Nephron progenitor cell (in vitro differentiated cells): Measurements from ENCODE around the gene CAMTA2.

Experiments used
- DNase-seq: peaks from one replicate; pipeline ENCODE4 v3.0.0; 2021
- H3K27ac Mint-ChIP-seq: 2 replicates; pipeline ENCODE4 v1.8.0; 2021; ENCODE audit warnings: mild to moderate bottlenecking, moderate library complexity, mixed read lengths
- H3K27me3 Mint-ChIP-seq: 2 replicates; pipeline ENCODE4 v1.8.0; 2021; ENCODE audit warnings: mild to moderate bottlenecking, low read depth, mixed read lengths; ENCODE audit not compliant: poor library complexity
- H3K36me3 Mint-ChIP-seq: 2 replicates; pipeline ENCODE4 v1.8.0; 2021; ENCODE audit warnings: low read depth, mixed read lengths
- H3K4me1 Mint-ChIP-seq: 2 replicates; pipeline ENCODE4 v1.8.0; 2021; ENCODE audit warnings: mixed read lengths
- H3K4me3 Mint-ChIP-seq: 2 replicates; pipeline ENCODE4 v1.8.0; 2021; ENCODE audit warnings: mild to moderate bottlenecking, moderate library complexity, mixed read lengths
- H3K9me3 Mint-ChIP-seq: 2 replicates; pipeline ENCODE4 v1.8.0; 2021; ENCODE audit warnings: mild to moderate bottlenecking, moderate library complexity, mixed read lengths
- CTCF ChIP-seq: fragments of 200-600 bp; sonication (generic); IDR thresholded peaks from 2 replicates; pipeline ENCODE4 v1.5.0; 2021; ENCODE audit warnings: antibody characterized with exemption

The CAMTA2 gene

DNA sequence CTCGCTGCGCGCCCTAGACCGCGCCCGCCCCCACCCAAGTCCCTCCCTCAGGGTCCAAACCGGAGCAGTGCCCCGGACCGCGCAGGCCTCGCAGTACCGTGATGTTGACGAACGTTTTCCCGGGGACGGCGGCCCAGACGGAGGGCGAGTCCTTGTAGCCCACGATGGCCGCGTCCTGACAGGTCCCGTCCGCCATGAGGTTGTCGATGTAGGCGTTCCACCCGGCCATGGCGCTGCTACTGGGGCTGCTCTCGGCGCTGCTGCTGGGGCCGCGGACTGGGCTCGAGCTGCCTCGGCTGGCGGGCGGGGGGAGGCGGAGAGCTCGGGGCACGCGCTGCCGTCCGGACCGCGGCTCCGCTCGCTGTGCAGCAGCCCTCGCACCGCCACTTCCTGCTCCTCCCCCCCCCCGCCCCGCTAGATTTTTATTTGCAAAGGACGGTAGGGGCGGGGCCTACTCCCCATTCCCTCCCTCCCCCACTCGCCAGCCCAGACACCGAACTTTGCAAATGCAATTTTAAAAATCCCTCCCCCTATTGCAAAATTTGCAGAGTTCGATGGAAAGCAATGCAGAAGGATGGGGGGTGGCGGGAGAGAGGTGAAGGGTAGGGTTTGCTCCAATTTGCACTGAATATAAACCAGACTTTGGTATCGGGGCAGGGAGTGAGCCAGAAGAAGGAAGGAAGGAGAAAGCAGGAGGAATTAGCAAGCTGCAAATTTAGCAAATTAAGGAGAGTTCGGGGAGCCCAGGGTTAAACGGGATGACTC is 39.1 kb downstream of the CAMTA2 start, which contains the start of gene PFN1:
Gene PFN1, minus strand, starts transcription at position 365 of the 765 bp plus-strand sequence. Its CDS starts 136 bp downstream, at position 229.
- Mint-ChIP-seq H3K4me3 (peak within 1 kb of the TSS; percentile 99), H3K27me3 (peaks cover 3% of the 10 kb centered on the region), H3K4me1 (peaks cover 53% of the 10 kb centered on the region), H3K27ac (peak within 1 kb of the TSS; percentile 99), H3K36me3 (peaks cover 15% of the 10 kb centered on the region), H3K9me3 (no peaks in the 10 kb centered on the region)
- peak; percentile 82 for DNase-seq
- no peak for TF ChIP-seq CTCF

DNA sequence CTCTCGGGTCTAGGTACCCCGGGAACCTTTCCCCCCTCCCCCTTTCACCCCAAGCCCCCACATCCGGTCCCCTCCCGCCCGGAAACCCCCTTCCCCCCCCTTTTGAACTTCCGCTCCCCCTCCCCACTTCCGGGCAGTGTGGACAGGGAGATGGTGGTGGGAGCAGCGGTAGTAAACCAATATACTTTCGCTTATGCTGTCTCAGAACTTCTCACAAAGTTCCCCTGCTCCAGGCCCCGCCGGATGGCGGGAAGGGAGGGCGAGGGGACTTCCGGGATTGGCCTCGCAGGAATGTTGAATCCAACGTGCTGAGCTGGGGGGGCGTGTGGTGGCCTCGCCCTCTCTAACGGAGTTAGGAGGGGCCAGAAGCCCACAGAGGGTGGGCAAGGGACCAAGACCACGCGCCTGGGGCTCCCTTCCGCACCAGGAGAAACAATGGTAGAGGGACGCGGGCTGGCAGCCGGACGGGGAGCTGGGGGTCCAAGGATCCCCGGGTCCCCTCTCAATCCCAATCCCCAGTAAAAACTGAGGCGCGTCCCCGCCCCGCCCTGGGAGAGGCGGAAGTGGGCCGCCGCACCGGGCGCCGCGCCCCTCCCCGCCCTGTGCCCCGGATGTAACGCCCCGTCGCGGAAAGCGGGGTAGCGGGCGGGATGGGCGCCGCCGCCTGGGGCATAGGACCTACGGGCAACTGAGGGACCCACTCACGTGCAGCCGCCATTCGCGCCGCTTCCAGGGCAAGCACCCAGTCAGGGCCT is 39.9 kb downstream of the CAMTA2 start:
- H3K27ac Mint-ChIP-seq, result peak overlapping the region; percentile 95
- peaks cover 22% of the 10 kb centered on the region for H3K36me3 Mint-ChIP-seq
- peak; percentile 58 for DNase-seq
- no peak for TF ChIP-seq CTCF
- H3K27me3 Mint-ChIP-seq, result peaks cover 3% of the 10 kb centered on the region
- peak overlapping the region; percentile 99 for H3K4me3 Mint-ChIP-seq
- H3K9me3 Mint-ChIP-seq, result no peaks in the 10 kb centered on the region
- peaks cover 45% of the 10 kb centered on the region for H3K4me1 Mint-ChIP-seq

DNA sequence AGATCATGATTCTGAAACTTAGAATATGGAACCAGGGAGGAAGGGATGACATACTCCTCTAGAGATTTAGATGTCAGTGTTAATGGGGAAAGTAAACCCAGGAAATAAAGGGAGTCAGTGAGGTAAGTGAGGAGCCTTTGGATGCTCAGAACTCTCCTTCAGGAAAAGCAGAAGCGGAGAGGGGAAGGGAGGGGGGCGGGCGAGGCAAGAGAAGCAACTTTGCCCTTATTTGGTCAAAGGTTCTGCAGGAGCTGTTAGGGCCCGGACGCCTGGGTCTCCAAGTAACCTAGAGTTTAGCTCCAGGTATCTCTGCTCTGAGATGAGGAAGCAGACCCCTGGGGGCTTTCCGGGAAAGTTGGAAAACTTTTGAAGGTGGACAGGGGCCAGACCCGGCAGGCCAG is 40.5 kb downstream of the CAMTA2 start:
- TF ChIP-seq CTCF, result no peak
- no peak for DNase-seq
- Mint-ChIP-seq H3K27ac (peak overlapping the region; percentile 93), H3K4me3 (peak overlapping the region; percentile 99), H3K27me3 (peaks cover 2% of the 10 kb centered on the region), H3K4me1 (peaks cover 47% of the 10 kb centered on the region), H3K9me3 (no peaks in the 10 kb centered on the region), H3K36me3 (peaks cover 27% of the 10 kb centered on the region)

DNA sequence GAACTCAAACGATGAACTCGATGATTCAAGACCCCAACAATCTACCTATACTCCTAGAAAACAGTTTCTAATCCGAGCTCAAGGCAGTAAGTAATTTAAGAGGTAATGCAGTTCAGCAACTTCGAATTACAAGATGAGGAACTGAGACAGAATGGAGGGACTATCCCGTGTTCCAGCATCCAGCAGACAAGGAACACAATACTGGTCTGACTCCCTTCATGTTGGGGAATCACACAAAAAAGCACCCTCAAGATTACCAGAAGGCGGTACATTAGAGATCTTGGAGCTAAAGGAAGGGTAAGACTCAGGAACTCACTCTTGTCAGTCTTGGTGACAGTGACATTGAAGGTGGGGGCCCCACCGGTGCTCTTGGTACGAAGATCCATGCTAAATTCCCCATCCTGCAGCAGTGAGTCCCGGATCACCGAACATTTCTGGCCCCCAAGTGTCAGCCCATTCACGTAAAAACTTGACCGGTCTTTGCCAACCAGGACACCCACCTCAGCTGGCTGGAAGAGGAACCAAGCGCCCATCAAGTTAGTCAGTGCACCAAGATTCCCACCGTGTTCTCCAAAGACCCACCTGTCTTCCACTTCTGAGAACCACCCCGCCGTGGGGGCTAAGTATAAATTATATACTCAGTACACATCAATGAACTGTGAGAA is 41.0 kb downstream of the CAMTA2 start:
- H3K4me1 Mint-ChIP-seq, result peaks cover 47% of the 10 kb centered on the region
- H3K36me3 Mint-ChIP-seq, result peaks cover 33% of the 10 kb centered on the region
- H3K9me3 Mint-ChIP-seq, result no peaks in the 10 kb centered on the region
- no peak for TF ChIP-seq CTCF
- DNase-seq, result no peak
- peak overlapping the region; percentile 93 for H3K27ac Mint-ChIP-seq
- H3K27me3 Mint-ChIP-seq, result no peaks in the 10 kb centered on the region
- H3K4me3 Mint-ChIP-seq, result peak overlapping the region; percentile 99

DNA sequence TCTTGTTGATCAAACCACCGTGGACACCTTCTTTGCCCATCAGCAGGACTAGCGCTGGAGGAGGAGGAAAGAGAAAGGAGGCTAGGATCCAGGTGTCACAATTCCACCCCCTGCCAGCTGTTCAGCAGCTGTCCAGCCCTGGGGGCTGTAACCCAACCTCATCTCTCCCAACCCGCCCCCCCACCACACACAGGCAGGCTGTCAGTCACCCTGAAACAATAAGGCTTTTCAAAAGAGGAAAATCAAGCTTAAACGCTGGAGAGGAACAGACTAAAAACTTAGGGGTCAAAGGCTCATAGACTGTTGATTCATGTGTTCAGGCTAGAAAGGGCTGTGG is 41.6 kb downstream of the CAMTA2 start:
- Mint-ChIP-seq H3K27ac (peak overlapping the region; percentile 98), H3K4me1 (peaks cover 47% of the 10 kb centered on the region)

More for the DNA sequence above, 41.6 kb downstream of the CAMTA2 start:
- H3K27me3 Mint-ChIP-seq, result no peaks in the 10 kb centered on the region
- H3K36me3 Mint-ChIP-seq, result peaks cover 36% of the 10 kb centered on the region
- H3K4me3 Mint-ChIP-seq, result peak overlapping the region; percentile 99
- H3K9me3 Mint-ChIP-seq, result no peaks in the 10 kb centered on the region
- no peak for TF ChIP-seq CTCF
- DNase-seq, result no peak
